Measurements from ENCODE around the gene MMD2. TPM values are rescaled to one million over a fixed set of nuclear protein-coding genes. Genes with fewer than 3 reads are reported as not detected.

The MMD2 gene
- total and polyA plus RNA-seq, 2 experiments from 2014 or later = not detected

DNA sequence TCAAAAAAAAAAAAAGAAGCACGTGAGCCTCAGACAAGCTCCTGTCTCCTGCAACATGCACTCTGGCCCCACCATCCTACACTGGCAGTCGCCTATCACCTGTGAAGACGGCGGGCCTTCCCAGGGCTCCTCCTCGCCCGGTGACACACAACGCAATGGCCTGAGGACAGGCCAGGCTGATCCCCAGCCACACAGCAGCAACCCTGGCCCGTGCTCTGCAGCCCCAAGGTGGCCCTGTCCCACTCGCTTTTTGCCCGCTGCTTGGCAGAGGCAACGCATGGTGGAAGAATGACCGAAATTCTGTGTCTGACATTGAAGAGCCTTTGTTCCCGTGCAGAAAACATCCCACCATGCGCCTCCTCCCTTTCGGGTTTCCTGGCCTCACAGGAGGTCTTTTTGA is 83.6 kb downstream of the MMD2 start:
- in situ Hi-C loops (cut with MboI) = no loop called here
- Histone ChIP-seq H3K79me2 (ENCODE audit: insufficient read depth) (no peaks in the 10 kb centered on the region), H3K9me2 (ENCODE audit: insufficient read depth) (no peaks in the 10 kb centered on the region), H4K20me1 (ENCODE audit: insufficient read depth) (no peaks in the 10 kb centered on the region), H3K4me3 (no peak overlapping the region), H3K9me3 (ENCODE audit: low read depth) (no peaks in the 10 kb centered on the region), H3K36me3 (ENCODE audit: low read depth) (no peaks in the 10 kb centered on the region), H3F3A (ENCODE audit: insufficient read depth) (no peaks in the 10 kb centered on the region), H3K9ac (no peak overlapping the region), H3K27me3 (replicated peaks; ENCODE audit: insufficient read depth) (no peaks in the 10 kb centered on the region), H3K4me2 (ENCODE audit: unreplicated experiment) (no peak overlapping the region), H3K27ac (no peak overlapping the region), H3K4me1 (ENCODE audit: insufficient read depth) (no peaks in the 10 kb centered on the region), H2AFZ (no peak overlapping the region)
- DNase-seq = no peak
- 96 to 98% methylated on average over 15 of the region's 15 CpGs for WGBS, 2 experiments (ENCODE audit: low coverage in 1 of 2, low lambda C conversion rate in 2 of 2, missing lambda C conversion rate in 2 of 2)
- TF ChIP-seq EZH2phosphoT487 (IDR thresholded peaks at IDR 0.05; ENCODE audit: insufficient read depth, low read depth) (no peak), EZH2 (IDR thresholded peaks at IDR 0.05; ENCODE audit: insufficient read depth, poor library complexity, severe bottlenecking) (no peak)

DNA sequence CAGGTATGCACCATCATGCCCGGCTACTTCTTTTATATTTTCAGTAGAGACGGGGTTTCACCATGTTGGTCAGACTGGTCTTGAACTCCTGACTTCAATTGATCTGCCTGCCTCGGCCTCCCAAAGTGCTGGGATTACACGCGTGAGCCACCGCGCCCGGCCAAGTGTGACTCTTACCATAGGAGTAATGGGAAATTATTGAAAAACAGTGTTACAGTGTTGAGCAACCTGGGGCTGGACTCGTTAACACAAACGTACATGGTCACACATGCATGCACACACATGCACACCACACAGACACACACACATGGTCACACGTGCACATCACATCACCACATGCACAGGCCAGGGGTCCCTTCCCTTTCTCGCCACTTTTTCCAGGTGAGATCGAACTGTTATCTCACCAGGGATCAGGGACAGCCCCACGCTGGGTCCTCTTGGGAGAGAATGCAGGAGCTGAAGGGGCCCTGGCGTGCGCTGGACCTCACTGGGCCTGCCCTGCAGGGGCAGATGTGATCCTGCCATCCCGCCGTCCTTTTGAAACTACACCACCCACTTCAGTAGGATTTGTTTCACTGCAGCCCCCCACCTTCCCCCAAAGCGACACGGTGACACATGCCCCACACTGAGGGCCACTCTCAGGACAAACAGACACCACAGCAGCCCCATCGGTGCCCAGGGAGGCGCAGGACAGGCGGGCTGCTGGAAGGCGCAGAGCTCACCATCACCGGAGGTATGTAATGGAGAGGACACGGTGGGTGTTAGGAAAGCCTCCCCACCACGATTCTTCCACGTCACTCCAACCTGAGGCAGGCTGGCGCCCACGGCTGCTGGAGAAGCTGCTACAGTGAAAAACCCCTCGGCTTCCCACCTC is 85.7 kb downstream of the MMD2 start:
- no peaks in the 10 kb centered on the region for H4K20me1 ChIP-seq (ENCODE audit: insufficient read depth)
- 86% methylated on average over 31 of the region's 31 CpGs for WGBS, 2 experiments (ENCODE audit: low coverage in 1 of 2, low lambda C conversion rate in 2 of 2, missing lambda C conversion rate in 2 of 2)
- no peak overlapping the region for H3K4me3 ChIP-seq
- no peaks in the 10 kb centered on the region for H3K36me3 ChIP-seq (ENCODE audit: low read depth)
- H3F3A ChIP-seq (ENCODE audit: insufficient read depth) = no peaks in the 10 kb centered on the region
- no peak overlapping the region for H3K4me2 ChIP-seq (ENCODE audit: unreplicated experiment)
- no peaks in the 10 kb centered on the region for H3K79me2 ChIP-seq (ENCODE audit: insufficient read depth)
- no peak for DNase-seq
- TF ChIP-seq EZH2phosphoT487 (IDR thresholded peaks at IDR 0.05; ENCODE audit: insufficient read depth, low read depth) (no peak), EZH2 (IDR thresholded peaks at IDR 0.05; ENCODE audit: insufficient read depth, poor library complexity, severe bottlenecking) (no peak)
- H3K9me2 ChIP-seq (ENCODE audit: insufficient read depth) = no peaks in the 10 kb centered on the region
- no peaks in the 10 kb centered on the region for H3K4me1 ChIP-seq (ENCODE audit: insufficient read depth)
- H3K9me3 ChIP-seq (ENCODE audit: low read depth) = no peaks in the 10 kb centered on the region
- H2AFZ ChIP-seq = no peak overlapping the region
- H3K9ac ChIP-seq = no peak overlapping the region
- in situ Hi-C loops (cut with MboI) = no loop called here
- no peaks in the 10 kb centered on the region for H3K27me3 ChIP-seq (replicated peaks; ENCODE audit: insufficient read depth)
- H3K27ac ChIP-seq = no peak overlapping the region

DNA sequence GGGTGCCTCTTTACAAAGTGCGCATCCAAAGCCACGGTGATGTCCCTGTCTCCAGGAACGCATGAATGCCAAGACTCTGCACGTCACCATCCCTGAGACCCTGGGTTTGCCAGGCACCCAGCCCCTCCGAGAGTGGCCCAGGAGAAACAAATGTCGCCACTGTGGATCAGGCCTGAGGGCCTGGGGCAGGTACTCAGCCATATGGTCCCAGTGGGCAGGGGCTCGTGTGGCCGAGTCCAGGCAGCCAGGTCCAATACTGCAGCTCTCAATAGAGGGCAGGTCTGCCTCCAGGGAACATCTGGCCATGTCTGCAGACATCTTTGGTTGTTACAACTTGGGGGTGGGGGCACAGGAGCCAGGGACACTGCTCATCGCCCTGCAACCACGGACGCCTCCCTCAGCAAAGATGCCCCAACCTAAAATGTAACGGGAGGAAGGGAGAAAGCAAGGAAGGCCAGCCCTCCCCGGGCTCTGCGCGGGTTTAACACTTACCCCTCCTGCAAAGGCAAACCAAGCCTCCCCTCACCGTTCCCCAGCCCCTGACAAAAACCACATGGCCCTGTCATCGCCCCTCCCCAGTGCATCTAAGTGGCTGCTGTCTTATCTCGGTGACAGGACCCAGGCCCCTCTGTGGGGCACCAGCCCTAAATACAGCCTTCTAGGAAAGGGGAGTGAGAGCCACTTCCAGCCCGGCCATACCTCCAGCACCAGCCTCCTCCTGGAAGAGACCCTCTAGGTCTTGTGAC is 86.9 kb downstream of the MMD2 start:
- H3K9me3 ChIP-seq (ENCODE audit: low read depth) = no peaks in the 10 kb centered on the region
- no peak overlapping the region for H3K4me3 ChIP-seq
- H3K27ac ChIP-seq = no peak overlapping the region
- WGBS, 2 experiments (ENCODE audit: low coverage in 1 of 2, low lambda C conversion rate in 2 of 2, missing lambda C conversion rate in 2 of 2) = 75 to 76% methylated on average over 14 to 19 of the region's 19 CpGs
- H3F3A ChIP-seq (ENCODE audit: insufficient read depth) = no peaks in the 10 kb centered on the region
- H3K4me1 ChIP-seq (ENCODE audit: insufficient read depth) = no peaks in the 10 kb centered on the region
- no peaks in the 10 kb centered on the region for H4K20me1 ChIP-seq (ENCODE audit: insufficient read depth)
- TF ChIP-seq EZH2 (IDR thresholded peaks at IDR 0.05; ENCODE audit: insufficient read depth, poor library complexity, severe bottlenecking) (no peak), EZH2phosphoT487 (IDR thresholded peaks at IDR 0.05; ENCODE audit: insufficient read depth, low read depth) (no peak)
- no peak overlapping the region for H3K4me2 ChIP-seq (ENCODE audit: unreplicated experiment)
- DNase-seq = no peak
- no peak overlapping the region for H2AFZ ChIP-seq
- H3K9ac ChIP-seq = no peak overlapping the region
- no peaks in the 10 kb centered on the region for H3K9me2 ChIP-seq (ENCODE audit: insufficient read depth)
- no peaks in the 10 kb centered on the region for H3K27me3 ChIP-seq (replicated peaks; ENCODE audit: insufficient read depth)
- no peaks in the 10 kb centered on the region for H3K36me3 ChIP-seq (ENCODE audit: low read depth)
- in situ Hi-C loops (cut with MboI) = no loop called here
- H3K79me2 ChIP-seq (ENCODE audit: insufficient read depth) = no peaks in the 10 kb centered on the region

DNA sequence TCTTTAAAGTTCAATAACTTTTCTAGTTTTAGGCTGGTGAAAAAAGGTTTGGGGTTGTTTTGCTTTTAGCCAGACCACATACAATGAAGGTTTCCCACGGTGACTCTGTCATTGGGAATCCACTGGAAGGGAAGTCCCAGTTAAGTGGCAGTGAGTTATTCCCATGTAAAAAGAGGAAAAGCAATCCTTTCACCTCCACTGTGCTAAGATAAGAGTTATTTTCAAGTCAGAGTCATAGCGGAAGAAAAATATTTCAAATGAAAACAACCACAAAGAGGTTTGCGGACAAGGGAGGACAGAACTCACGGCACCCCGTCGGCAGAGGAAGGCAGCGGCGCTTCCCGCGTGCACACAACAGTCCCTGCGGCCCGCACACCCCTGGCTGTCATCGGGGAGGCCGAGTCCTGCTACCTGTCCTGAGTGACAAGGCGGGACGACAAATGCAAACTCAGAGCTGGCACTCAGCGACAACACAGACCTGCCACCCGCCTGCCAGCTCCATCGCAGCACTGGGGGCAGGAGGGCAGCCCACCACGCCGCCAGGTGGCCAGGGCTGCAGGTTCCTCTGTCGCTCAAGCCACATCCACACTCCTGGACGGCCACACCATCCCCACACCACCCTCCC is 87.8 kb downstream of the MMD2 start:
- TF ChIP-seq EZH2phosphoT487 (IDR thresholded peaks at IDR 0.05; ENCODE audit: insufficient read depth, low read depth) = no peak
- TF ChIP-seq EZH2 (IDR thresholded peaks at IDR 0.05; ENCODE audit: insufficient read depth, poor library complexity, severe bottlenecking) = no peak
- WGBS, 2 experiments (ENCODE audit: low coverage in 1 of 2, low lambda C conversion rate in 2 of 2, missing lambda C conversion rate in 2 of 2) = 90 to 92% methylated on average over 23 of the region's 23 CpGs
- Histone ChIP-seq H3K4me3 (no peak overlapping the region), H3K36me3 (ENCODE audit: low read depth) (no peaks in the 10 kb centered on the region), H2AFZ (no peak overlapping the region), H3F3A (ENCODE audit: insufficient read depth) (no peaks in the 10 kb centered on the region), H4K20me1 (ENCODE audit: insufficient read depth) (no peaks in the 10 kb centered on the region), H3K9me3 (ENCODE audit: low read depth) (no peaks in the 10 kb centered on the region), H3K4me2 (ENCODE audit: unreplicated experiment) (no peak overlapping the region), H3K9me2 (ENCODE audit: insufficient read depth) (no peaks in the 10 kb centered on the region), H3K27me3 (replicated peaks; ENCODE audit: insufficient read depth) (no peaks in the 10 kb centered on the region), H3K9ac (no peak overlapping the region), H3K27ac (no peak overlapping the region), H3K79me2 (ENCODE audit: insufficient read depth) (no peaks in the 10 kb centered on the region), H3K4me1 (ENCODE audit: insufficient read depth) (no peaks in the 10 kb centered on the region)
- in situ Hi-C loops (cut with MboI) = no loop called here
- DNase-seq = no peak

Data from GM23248 (cell line).